H1 (cell line): ENCODE results near the gene PLXNA4. TPM values are rescaled to one million over a fixed set of nuclear protein-coding genes. Genes with fewer than 3 reads are reported as not detected.
A peak's percentile ranks its signal among the peaks of the same experiment; 100 is the strongest.

ENCODE experiments used
- CTCF ChIA-PET: fragments of 300-600 bp; sonication (Branson Sonifier 250); formaldehyde crosslinking; loops from one replicate; lab custom pipeline; 2021; ENCODE audit not compliant: partially characterized antibody; lab: Charles Lee
- POLR2A ChIA-PET: fragments of 300-600 bp; sonication (Branson Sonifier 250); formaldehyde crosslinking; loops from one replicate; lab custom pipeline; 2021; ENCODE audit warnings: inconsistent platforms; ENCODE audit not compliant: partially characterized antibody; lab: Charles Lee
- DNase-seq, 2 experiments: peaks; one replicate each; pipeline versions ENCODE4 v3.0.0 to v3.0.0-alpha.2; 2010 to 2022; ENCODE audit warnings: low spot score in 2 of 2, low read depth in 1 of 2, mixed read lengths in 1 of 2
- FAIRE-seq: peaks from 2 replicates; lab custom pipeline; 2011; peaks lifted over from hg19 to GRCh38; lab: Jason Lieb, UNC
- H2AFZ ChIP-seq: 2 replicates; pipeline ENCODE4 v1.8.1; 2012; ENCODE audit warnings: low read length, inconsistent platforms
- H2AK5ac ChIP-seq: 2 replicates; pipeline ENCODE4 v1.6.1; 2013; ENCODE audit warnings: low read depth, low read length
- H2BK120ac ChIP-seq: replicated peaks from 2 replicates; pipeline ENCODE3; 2013; ENCODE audit warnings: low read depth, low read length, inconsistent platforms
- H2BK12ac ChIP-seq: 2 replicates; pipeline ENCODE4 v1.6.1; 2013; ENCODE audit warnings: low read depth, low read length
- H2BK15ac ChIP-seq: 2 replicates; pipeline ENCODE4 v1.6.1; 2013; ENCODE audit warnings: low read length
- H2BK20ac ChIP-seq: 2 replicates; pipeline ENCODE4 v1.6.1; 2013; ENCODE audit warnings: low read length
- H2BK5ac ChIP-seq: 2 replicates; pipeline ENCODE4 v1.6.1; 2013; ENCODE audit warnings: low read depth, low read length
- H3K14ac ChIP-seq: 2 replicates; pipeline ENCODE4 v1.6.1; 2013; ENCODE audit warnings: inconsistent platforms; ENCODE audit not compliant: insufficient read length
- H3K18ac ChIP-seq: 2 replicates; pipeline ENCODE4 v1.6.1; 2013; ENCODE audit warnings: low read length; ENCODE audit errors: extremely low read depth
- H3K23ac ChIP-seq: 2 replicates; pipeline ENCODE4 v1.6.1; 2013; ENCODE audit warnings: inconsistent platforms; ENCODE audit not compliant: insufficient read length
- H3K23me2 ChIP-seq: 2 replicates; pipeline ENCODE4 v1.6.1; 2013; ENCODE audit warnings: low read depth, low read length
- H3K27ac ChIP-seq: 2 replicates; pipeline ENCODE4 v1.6.1; 2011; ENCODE audit warnings: low read depth, low read length, inconsistent platforms
- H3K27me3 ChIP-seq, 4 experiments: replicated peaks in 1 of 4; 1 replicate in 1 of 4; 2 replicates in 3 of 4; pipeline versions ENCODE4 v1.6.1 to v1.8.1; 2011 to 2013; ENCODE audit warnings: low read length in 3 of 4, mild to moderate bottlenecking in 3 of 4, inconsistent platforms in 2 of 4, mixed read lengths in 2 of 4, moderate library complexity in 1 of 4; ENCODE audit not compliant: control insufficient read depth in 3 of 4, insufficient read depth in 3 of 4; ENCODE audit errors: extremely low read depth in 1 of 4
- H3K36me3 ChIP-seq, 4 experiments: 2 replicates each; pipeline versions ENCODE4 v1.6.1 to v1.8.1; 2011 to 2013; ENCODE audit warnings: mild to moderate bottlenecking in 4 of 4, low read length in 3 of 4, moderate library complexity in 2 of 4, control low read depth in 1 of 4, inconsistent platforms in 1 of 4; ENCODE audit not compliant: insufficient read depth in 4 of 4, control insufficient read depth in 2 of 4
- H3K4ac ChIP-seq: replicated peaks from 2 replicates; pipeline ENCODE3; 2013; ENCODE audit warnings: low read length, low read depth, mixed read lengths, inconsistent platforms; ENCODE audit not compliant: insufficient read length
- H3K4me1 ChIP-seq, 4 experiments: replicated peaks in 1 of 4; 1 replicate in 1 of 4; 2 replicates in 3 of 4; pipeline versions ENCODE4 v1.6.1 to v1.8.1; 2011 to 2013; ENCODE audit warnings: low read length in 3 of 4, inconsistent platforms in 2 of 4, mixed read lengths in 1 of 4; ENCODE audit not compliant: insufficient read depth in 4 of 4, control insufficient read depth in 3 of 4
- H3K4me2 ChIP-seq, 2 experiments: 2 replicates each; pipeline versions ENCODE4 v1.6.1 to v1.8.1; 2011 to 2013; ENCODE audit warnings: low read depth in 2 of 2, low read length in 2 of 2, control low read depth in 1 of 2, inconsistent platforms in 1 of 2, mild to moderate bottlenecking in 1 of 2; ENCODE audit not compliant: insufficient read depth in 1 of 2
- H3K4me3 ChIP-seq, 4 experiments: fragments of 200-600, 300-600 bp in 1 of 4; sonication (generic), shearing (Covaris generic), sonication (Bioruptor Twin) in 1 of 4; 2 replicates each; pipeline versions ENCODE4 v1.5.1 to v1.8.1; 2011 to 2016; ENCODE audit warnings: low read length in 4 of 4, low read depth in 3 of 4, control low read depth in 2 of 4, inconsistent platforms in 2 of 4, mild to moderate bottlenecking in 2 of 4, mixed read lengths in 1 of 4, moderate library complexity in 1 of 4; ENCODE audit not compliant: insufficient read depth in 2 of 4; ENCODE audit errors: extremely low read depth in 1 of 4
- H3K56ac ChIP-seq: replicated peaks from 2 replicates; pipeline ENCODE3; 2013; ENCODE audit warnings: low read depth, mild to moderate bottlenecking, mixed read lengths, low read length, inconsistent platforms; ENCODE audit not compliant: insufficient read length
- H3K79me1 ChIP-seq: 2 replicates; pipeline ENCODE4 v1.6.1; 2013; ENCODE audit warnings: low read depth, low read length, control low read depth
- H3K79me2 ChIP-seq, 2 experiments: 2 replicates each; pipeline versions ENCODE4 v1.6.1 to v1.8.1; 2012 to 2013; ENCODE audit warnings: low read length in 2 of 2, mild to moderate bottlenecking in 2 of 2, inconsistent platforms in 1 of 2; ENCODE audit not compliant: insufficient read depth in 2 of 2, control insufficient read depth in 1 of 2
- H3K9ac ChIP-seq, 4 experiments: replicated peaks in 1 of 4; 1 replicate in 1 of 4; 2 replicates in 3 of 4; pipeline versions ENCODE4 v1.6.1 to v1.8.1; 2011 to 2013; ENCODE audit warnings: low read depth in 3 of 4, low read length in 3 of 4, control low read depth in 2 of 4, mild to moderate bottlenecking in 2 of 4, moderate library complexity in 2 of 4, inconsistent platforms in 1 of 4; ENCODE audit errors: extremely low read depth in 1 of 4
- H3K9me3 ChIP-seq, 2 experiments: 2 replicates each; pipeline versions ENCODE4 v1.6.1 to v1.8.1; 2012 to 2013; ENCODE audit warnings: mild to moderate bottlenecking in 2 of 2, moderate library complexity in 2 of 2, control low read depth in 1 of 2, inconsistent platforms in 1 of 2, low read depth in 1 of 2, low read length in 1 of 2, mixed read lengths in 1 of 2; ENCODE audit not compliant: insufficient read depth in 2 of 2
- H4K20me1 ChIP-seq, 2 experiments: replicated peaks in 1 of 2; 2 replicates each; pipeline versions ENCODE3 to v1.8.1; 2011 to 2013; ENCODE audit warnings: inconsistent platforms in 2 of 2, low read length in 2 of 2, mild to moderate bottlenecking in 1 of 2; ENCODE audit not compliant: insufficient read depth in 2 of 2, control insufficient read depth in 1 of 2
- H4K5ac ChIP-seq: 2 replicates; pipeline ENCODE4 v1.6.1; 2013; ENCODE audit warnings: low read length, low read depth, mixed read lengths, inconsistent platforms; ENCODE audit not compliant: insufficient read length
- H4K8ac ChIP-seq: 2 replicates; pipeline ENCODE4 v1.8.0; 2013; ENCODE audit warnings: mild to moderate bottlenecking, moderate library complexity, low read length, inconsistent platforms; ENCODE audit not compliant: insufficient read depth; ENCODE audit errors: extremely low read depth
- H4K91ac ChIP-seq: replicated peaks from 2 replicates; pipeline ENCODE3; 2013; ENCODE audit warnings: low read length, mixed read lengths, inconsistent platforms; ENCODE audit not compliant: insufficient read length
- EZH2 ChIP-seq: fragments of 200-600 bp; sonication (generic); IDR thresholded peaks from 2 replicates; pipeline ENCODE4 v1.7.1; 2012; ENCODE audit warnings: low read depth, mild to moderate bottlenecking, moderate library complexity, low read length, inconsistent platforms; ENCODE audit not compliant: severe bottlenecking
- FOSL1 ChIP-seq: IDR thresholded peaks from 2 replicates; pipeline ENCODE4 v1.6.1; 2011; ENCODE audit warnings: mild to moderate bottlenecking, low read depth, low read length, moderate library complexity; ENCODE audit not compliant: insufficient read depth
- JUN ChIP-seq: IDR thresholded peaks from 2 replicates; pipeline ENCODE4 v1.6.1; 2011; ENCODE audit warnings: low read depth, mild to moderate bottlenecking, improper control_type of control experiment, low read length
- KDM4A ChIP-seq: IDR thresholded peaks from one replicate; pipeline ENCODE4 v1.7.1; 2012; ENCODE audit warnings: low read depth, mild to moderate bottlenecking, moderate library complexity, low read length, inconsistent platforms; ENCODE audit not compliant: severe bottlenecking
- PHF8 ChIP-seq: fragments of 200-600 bp; sonication (generic); conservative IDR thresholded peaks from 2 replicates; pipeline ENCODE4 v1.7.1; 2012; ENCODE audit warnings: low read depth, mild to moderate bottlenecking, inconsistent platforms, low read length, moderate library complexity
- RNF2 ChIP-seq: fragments of 200-900, 300-1000 bp; sonication (generic); IDR thresholded peaks from 2 replicates; pipeline ENCODE4 v1.7.1; 2016; ENCODE audit warnings: borderline replicate concordance, low read depth, mild to moderate bottlenecking, antibody characterized with exemption, low read length; ENCODE audit not compliant: poor library complexity, severe bottlenecking; ENCODE audit errors: missing control alignments
- SAP30 ChIP-seq: fragments of 300-600 bp; sonication (generic); IDR thresholded peaks from 2 replicates; pipeline ENCODE4 v1.7.1; 2012; ENCODE audit warnings: low read length, moderate library complexity, mild to moderate bottlenecking, inconsistent platforms; ENCODE audit not compliant: insufficient read depth, insufficient replicate concordance
- TCF12 ChIP-seq: IDR thresholded peaks from 2 replicates; pipeline ENCODE4 v1.6.1; 2011; ENCODE audit warnings: low read depth, mild to moderate bottlenecking, low read length
- ZNF274 ChIP-seq: IDR thresholded peaks from 2 replicates; pipeline ENCODE4 v1.7.0; 2012; ENCODE audit warnings: low read length, borderline replicate concordance; ENCODE audit errors: extremely low read depth
- WGBS, 2 experiments: shearing (Covaris generic) in 1 of 2; methylation state at CpG; one replicate each; pipeline versions ENCODE4 v1.1.6 to v1.1.7; 2013 to 2015; ENCODE audit warnings: low lambda C conversion rate in 2 of 2, mixed read lengths in 2 of 2, inconsistent platforms in 1 of 2, low coverage in 1 of 2, missing lambda C conversion rate in 1 of 2; ENCODE audit not compliant: insufficient replicate concordance in 2 of 2, insufficient coverage in 1 of 2, insufficient read length in 1 of 2; ENCODE audit errors: extremely low coverage in 1 of 2, missing lambda C conversion rate in 1 of 2; 5-methylcytosine and 5-hydroxymethylcytosine counted together
- polyA plus RNA-seq, 7 experiments: library from polyadenylated mRNA; depleted of rRNA in 3 of 7; stranded (reverse) in 5 of 7; unstranded in 2 of 7; fragments of >200 nt in 5 of 7; fragments of 200-250 nt in 2 of 7; gene quantifications; 1 replicate in 5 of 7; 2 replicates in 1 of 7; 4 replicates in 1 of 7; pipeline versions ENCODE4 v1.2.1 to v1.2.3, GENCODE V29; 2011 to 2013; ENCODE audit warnings: missing spikeins in 2 of 7, mixed read lengths in 2 of 7
- total RNA-seq: library from RNA; stranded (reverse); fragmentation: NEBNext Ultra II Directional; extraction: Animal tissue kit (Norgen Biotek cat#: 25700); gene quantifications from 2 replicates; pipeline ENCODE4 v1.2.1, GENCODE V29; 2021

PLXNA4 gene
- total and polyA plus RNA-seq, 2 of the 8 experiments (the other 6 are each of a cell fraction or from before 2014, with no cell fraction given): 0.76 to 0.79 TPM

DNA sequence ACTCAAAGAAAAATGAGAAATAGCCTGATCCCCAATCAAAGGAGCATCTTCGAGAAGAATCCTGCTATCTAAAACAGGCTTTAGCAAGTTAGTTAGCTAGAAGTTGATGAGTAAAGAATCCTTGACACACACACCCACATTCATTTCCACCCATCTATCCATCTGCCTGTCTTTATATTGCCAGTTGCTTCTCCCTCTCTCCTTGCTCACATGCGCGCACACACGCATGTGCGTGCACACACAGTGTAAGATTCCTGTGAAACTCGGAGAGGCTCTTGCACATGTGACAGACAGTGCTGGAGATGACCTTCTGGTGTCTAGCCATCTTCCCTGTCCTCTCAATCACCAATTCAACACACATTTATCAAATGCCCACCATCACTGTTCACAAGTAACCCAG, 393.3 kb downstream of the PLXNA4 start:
- WGBS, 2 experiments: 94% methylated on average over 6 of the region's 6 CpGs; no CpG with 5 or more reads in 1 of the 2 experiments
- Histone ChIP-seq H3K36me3 (no peaks in the 10 kb centered on the region; a peak in 1 of 8 replicates), H2BK5ac (no peak overlapping the region), H2BK20ac (peak overlapping the region; percentile 73; the same call in 1 of the 2 replicates), H2BK12ac (no peak overlapping the region), H4K20me1 (no peaks in the 10 kb centered on the region), H3K56ac (no peak overlapping the region), H3K14ac (no peak overlapping the region), H4K91ac (no peak overlapping the region), H3K79me1 (no peaks in the 10 kb centered on the region), H4K8ac (no peak overlapping the region), H2BK120ac (no peak overlapping the region), H4K5ac (no peak overlapping the region), H2AK5ac (no peak overlapping the region), H2BK15ac (peak overlapping the region; percentile 48; the same call in 1 of the 2 replicates), H3K18ac (no peak overlapping the region; the same call in 1 of the 2 replicates), H3K27me3 (no peaks in the 10 kb centered on the region), H3K9me3 (peaks cover 4 to 13% of the 10 kb centered on the region in 2 experiments; a peak in 3 of 4 replicates), H3K23ac (no peak overlapping the region), H3K4ac (no peak overlapping the region), H3K27ac (no peak overlapping the region), H3K4me3 (no peak overlapping the region), H3K4me1 (peaks cover 5 to 18% (median 11%) of the 10 kb centered on the region in 4 experiments), H3K79me2 (no peaks in the 10 kb centered on the region), H3K4me2 (no peak overlapping the region), H3K9ac (no peak overlapping the region), H2AFZ (no peak overlapping the region), H3K23me2 (no peaks in the 10 kb centered on the region; the same call in 1 of the 2 replicates)
- FAIRE-seq (no peak), DNase-seq (no peak)
- CTCF ChIA-PET: interaction anchor here (1.0 kb wide), 1 partner anchor 20 kb away, joined by 3 read pairs; no protein-coding TSS in a partner anchor
- TF ChIP-seq FOSL1 (no peak), JUN (no peak), EZH2 (no peak), TCF12 (no peak), PHF8 (no peak), ZNF274 (no peak), SAP30 (no peak), RNF2 (no peak), KDM4A (no peak)
- POLR2A ChIA-PET: interaction anchor here (1.3 kb wide), 1 partner anchor 11 kb away, joined by 3 read pairs; no protein-coding TSS in a partner anchor
